Tibial nerve (tissue), 4 donors: Measurements from ENCODE around the gene GDF11.

Source experiments
- CTCF ChIP-seq, 5 experiments: fragments of 200-600 bp in 3 of 5; fragments of 450-650 bp in 2 of 5; sonication (generic) in 3 of 5; IDR thresholded peaks; one replicate each; pipeline ENCODE4 v1.5.1; 2016 to 2019; ENCODE audit warnings: antibody characterized with exemption in 5 of 5, mild to moderate bottlenecking in 3 of 5, moderate library complexity in 2 of 5
- EP300 ChIP-seq, 2 donors: sonication (generic); formaldehyde crosslinking; IDR thresholded peaks; one replicate each; pipeline ENCODE4 v1.6.1; 2017; ENCODE audit warnings: antibody characterized with exemption in 2 of 2, mild to moderate bottlenecking in 1 of 2

GRCh38 chr12:55767156-55767555 is 24.2 kb downstream of the GDF11 start:
- TF ChIP-seq CTCF (IDR thresholded peaks at IDR 0.05) (no peak), EP300 (IDR thresholded peaks at IDR 0.05) (no peak)
